HG03060 (cell line): ENCODE measurements around the gene ZNF407.

ENCODE experiments used
- ATAC-seq: cut with Tn5 transposase; IDR thresholded peaks from one replicate; pipeline ENCODE4 v1.9.1; 2021; ENCODE audit warnings: low read depth, moderate number of reproducible peaks; ENCODE audit not compliant: unreplicated experiment

Gene ZNF407

DNA sequence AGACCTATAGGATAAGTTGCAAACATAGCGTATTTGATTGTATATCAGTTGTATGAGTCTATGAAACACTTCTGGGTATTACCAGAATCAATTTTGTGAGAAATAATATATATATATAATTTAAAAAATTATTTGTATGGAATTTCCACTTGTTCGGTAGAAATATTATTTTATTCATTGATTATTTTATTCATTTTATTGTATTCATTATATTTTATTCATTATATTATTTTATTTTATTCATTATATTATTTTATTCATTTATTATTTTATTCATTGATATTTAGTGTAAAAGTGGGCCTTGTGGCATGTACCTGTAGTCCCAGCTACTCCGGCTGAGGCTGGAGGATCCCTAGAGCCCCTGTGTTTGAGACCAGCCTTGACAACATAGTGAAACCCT lies 268.9 kb downstream of the ZNF407 start:
- ATAC-seq: no peak

DNA sequence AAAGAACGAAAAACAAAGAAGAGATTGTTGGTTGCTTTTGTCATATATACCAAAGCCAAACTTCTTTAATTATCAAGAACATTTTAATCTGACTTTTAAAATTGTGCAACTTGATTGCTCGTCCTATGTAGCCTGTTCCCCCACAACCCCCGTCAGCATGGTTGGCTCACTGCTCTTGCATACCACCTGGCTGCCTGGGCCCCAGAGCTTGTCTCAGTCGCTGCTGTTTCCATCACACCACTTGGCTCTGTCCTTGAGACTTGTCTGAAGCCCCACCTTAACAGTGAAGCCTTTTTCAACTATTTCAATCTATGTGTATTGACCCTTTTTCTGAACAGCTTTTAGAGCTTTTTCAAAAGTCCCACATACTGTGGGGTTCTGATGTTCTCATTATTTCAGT lies 270.8 kb downstream of the ZNF407 start:
- ATAC-seq: no peak

DNA sequence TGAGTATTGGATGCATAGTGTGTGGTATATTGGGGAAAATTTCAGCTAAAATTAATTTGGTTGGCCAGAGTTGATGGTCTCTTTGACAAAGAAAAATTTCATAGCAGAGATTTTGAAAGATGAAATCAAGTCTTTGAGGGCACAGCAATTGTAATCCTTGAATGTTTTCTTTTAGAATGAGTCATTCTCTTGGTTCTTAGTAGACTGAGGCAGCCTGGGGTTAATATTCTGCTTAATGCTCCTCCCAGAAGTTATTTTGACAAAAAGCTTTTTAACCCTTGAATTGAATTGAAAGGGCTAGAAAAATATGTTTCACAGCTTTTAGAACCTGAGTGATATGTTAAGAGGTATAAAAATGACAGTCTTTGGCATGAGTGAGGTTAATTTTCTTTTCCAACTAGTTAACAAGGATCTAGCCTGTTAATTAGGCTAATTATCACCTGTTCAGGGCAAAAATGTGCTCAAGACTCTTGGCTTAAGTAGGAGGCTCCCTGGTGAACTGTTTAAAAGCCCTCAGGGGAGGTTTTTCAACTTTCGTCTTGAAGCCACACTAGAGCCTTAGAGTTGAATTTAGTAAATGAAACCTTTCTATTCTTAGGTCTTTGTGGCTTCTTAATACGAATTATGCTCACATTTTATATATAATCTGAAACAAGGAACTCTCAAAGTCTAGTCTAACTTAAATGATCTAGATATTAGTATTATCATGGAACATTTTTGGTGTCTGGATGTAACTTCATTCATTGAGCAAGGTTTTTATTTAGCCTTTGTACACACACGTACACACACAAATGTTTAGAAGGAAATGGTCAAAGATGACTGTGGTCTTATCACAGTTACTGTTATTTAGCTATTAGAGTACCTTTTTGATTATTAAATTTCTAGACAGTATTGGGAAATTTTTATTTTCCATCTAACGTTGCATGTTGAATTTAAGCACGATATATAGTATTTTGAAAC lies 272.5 kb downstream of the ZNF407 start:
- ATAC-seq: peak; percentile 73

DNA sequence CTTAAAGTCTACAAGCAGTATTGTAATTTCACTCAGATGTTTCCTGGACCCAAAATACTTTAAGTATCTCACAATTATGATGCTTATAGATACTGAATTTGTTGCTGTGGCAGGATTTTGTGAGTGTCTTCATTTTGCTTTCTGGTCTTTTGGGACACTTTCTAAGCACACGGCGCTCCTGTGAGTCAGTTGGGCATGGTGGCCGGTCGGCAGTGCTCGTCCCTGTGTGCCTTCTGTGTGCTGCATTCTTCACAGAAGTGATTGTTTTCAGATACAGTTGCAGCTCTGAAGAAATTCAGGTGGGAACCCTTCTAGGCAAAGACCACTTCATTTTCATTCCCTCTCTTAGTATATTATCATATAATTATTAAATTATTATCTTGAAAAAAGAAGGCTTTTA lies 273.3 kb downstream of the ZNF407 start:
- no peak for ATAC-seq

DNA sequence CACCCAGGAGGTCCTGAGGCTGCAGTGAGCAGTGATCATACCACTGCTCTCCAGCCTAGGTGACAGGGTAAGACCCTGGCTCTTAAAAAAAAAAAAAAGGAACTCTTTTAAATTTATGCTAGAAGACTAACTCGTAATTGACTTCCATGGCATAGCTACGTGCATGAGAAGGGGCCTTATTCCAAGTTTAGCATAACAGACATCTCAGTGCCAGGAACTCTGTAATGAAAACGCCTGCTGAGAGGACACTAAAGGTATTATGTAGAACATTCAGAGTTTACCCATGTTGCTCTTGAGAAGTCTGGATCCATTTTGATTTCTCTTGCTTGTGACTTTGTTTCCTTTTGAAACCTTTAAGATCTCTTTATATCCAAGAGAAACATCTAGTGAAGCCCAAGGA lies 276.0 kb downstream of the ZNF407 start:
- no peak for ATAC-seq

DNA sequence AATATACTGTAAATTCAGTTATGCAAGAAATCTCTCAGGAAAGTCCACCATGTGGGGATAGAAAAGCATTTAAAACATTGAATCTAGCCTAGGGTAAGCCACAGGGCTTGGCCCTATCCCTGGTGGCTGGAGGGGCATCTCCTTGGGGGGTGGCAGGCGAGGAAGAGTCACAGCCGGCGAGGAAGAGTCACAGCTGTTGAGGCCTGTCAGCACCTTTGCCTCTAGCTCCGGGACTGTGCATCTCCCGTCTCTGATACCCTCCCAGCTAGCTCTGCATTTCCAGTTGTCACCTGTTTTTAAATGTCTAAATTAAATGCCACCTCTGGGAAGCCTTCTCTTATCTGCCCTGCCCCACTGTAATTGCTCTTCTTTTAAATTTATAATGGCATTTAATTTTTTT lies 276.7 kb downstream of the ZNF407 start:
- ATAC-seq: no peak

DNA sequence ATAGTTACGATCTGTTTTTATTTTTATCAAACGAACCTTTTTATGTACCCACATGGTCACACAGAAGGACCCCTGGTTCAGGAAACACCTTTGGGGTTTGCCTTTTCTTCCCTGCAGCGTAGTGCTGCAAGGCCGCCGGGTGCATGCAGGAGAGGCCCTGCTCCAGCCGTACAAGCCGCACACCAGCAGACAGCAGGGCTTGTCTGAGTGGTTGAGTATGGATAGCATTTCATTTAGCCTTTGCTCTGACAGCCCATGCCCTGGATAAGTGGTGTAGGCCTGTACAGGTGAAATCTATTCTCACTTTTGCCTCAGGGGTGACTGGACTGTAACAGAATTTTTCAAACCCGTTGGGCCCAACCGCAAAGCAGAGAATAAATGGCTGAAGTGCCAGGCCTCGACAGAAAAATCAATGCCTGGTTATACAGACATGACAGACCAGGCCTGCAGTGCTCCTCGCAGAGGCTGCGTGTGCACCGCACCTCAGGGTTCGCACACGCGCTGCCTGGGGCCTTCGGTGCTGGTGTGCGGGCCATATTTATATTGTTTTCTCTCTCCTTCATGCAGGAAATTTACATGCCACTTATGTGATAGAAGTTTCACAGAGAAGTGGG lies 279.1 kb downstream of the ZNF407 start:
- no peak for ATAC-seq

DNA sequence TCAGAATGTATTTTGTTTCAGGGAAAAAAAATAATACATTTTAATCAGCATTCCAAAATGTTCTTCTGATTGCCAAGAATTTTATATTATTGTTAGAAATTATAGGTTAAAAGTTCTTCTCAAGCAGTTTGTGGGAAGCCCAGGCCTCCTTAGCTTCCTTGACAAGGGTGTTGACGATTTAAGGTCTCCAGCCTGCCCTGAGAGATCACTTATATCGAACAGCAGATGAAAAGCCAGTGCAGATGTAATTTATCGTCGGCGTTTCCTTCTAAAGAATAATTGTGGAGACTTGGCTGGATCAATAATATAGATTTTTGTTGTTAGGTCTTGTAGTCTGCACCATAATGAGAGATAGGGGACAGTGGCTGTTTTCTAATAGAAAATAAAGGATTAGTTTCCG lies 280.6 kb downstream of the ZNF407 start:
- no peak for ATAC-seq

DNA sequence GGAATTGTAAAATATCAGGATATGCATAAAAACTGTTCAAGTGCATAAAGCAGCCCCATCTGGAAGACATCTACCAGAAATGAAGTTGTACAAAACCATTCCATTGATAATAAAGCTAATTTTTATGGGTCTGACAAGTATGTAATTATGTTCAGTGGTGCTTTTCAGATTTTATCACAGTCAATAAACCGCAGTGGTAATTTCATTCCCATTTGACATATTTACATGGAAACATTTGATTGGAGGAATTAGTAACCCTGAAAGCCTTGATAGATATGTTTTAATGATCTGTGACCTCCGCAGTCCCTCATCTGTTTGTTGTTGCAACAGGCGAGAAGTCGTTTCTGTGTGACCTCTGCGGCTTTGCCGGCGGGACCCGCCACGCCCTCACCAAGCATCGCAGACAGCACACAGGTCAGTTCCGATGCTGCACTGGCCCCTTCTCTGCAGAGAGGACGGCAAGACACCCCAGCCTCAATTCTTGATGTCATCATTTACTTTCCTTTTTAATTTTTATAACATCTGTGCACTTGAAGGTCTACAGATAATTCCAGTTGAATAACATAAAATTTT lies 283.1 kb downstream of the ZNF407 start:
- no peak for ATAC-seq

DNA sequence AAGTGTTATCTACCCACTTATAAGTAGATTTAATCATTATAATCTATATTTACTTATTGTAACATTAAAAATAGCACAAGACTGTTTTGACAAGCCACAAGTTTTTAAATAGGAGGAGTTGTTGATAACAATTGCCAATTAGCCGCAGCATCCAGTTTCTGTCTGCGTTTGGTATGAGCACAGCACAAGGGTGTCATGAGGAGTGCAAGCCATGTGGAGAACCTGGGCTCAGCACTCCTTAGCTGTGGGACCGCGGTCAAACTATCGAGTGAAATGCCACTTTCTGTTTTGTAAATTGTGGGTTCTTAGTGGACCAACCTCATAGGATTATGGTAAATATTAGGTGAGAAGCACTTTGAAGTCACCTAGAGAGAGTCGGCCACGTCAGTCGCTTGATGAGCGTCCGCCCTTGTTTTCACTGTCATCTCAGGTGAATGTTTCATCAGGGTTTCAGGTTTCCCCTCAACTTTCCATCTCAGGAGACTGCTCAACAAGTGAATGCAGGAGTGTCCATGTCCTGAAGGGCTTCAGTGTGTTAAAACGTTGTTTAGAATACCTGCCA lies 294.5 kb downstream of the ZNF407 start:
- ATAC-seq: no peak

DNA sequence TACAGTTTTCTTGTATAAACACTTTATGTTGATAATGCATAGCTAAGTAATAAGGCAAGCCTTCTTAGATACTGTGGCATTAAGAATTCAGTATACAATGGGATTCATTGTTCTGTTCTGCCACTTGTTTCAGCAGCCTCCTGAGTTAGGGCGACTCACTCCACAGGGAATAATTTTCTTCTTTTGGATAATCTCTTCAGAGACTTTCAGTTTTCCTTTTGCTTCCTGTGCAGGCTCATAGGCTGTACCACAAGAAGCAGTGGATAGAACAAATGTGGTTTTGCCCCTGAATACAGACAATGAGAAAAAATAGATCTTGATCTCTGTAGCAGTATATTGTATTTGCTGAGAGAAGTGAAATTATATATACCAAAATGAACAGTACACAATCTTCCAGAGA lies 298.0 kb downstream of the ZNF407 start:
- ATAC-seq: no peak

DNA sequence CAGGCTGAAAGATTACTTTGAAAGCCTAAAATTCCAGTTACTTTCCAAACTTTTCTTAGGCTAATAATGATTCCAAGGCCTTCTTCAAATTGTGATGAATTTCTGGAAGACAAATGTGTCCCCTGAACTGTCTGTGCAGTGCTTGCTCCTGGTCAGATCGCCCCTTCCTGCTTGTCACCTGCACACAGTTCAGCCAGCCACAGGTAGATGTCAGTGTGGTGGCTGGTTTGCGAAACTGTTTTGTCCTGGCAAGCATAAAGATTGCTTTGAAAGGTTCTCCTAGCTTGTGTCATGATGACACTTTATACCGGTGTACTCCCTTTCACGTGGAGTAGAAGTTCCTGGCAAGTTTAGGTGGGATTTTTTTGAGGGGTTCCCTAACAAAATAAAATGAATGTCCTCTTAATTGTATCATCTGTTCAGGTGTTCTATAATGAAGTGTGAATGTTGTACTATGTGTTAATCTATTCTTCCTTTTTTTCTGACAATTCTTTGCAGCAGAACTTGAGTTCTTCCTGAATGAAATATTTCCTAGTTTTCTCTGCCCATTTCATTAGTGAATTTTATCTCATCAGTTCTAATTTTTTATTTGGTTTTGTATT lies 298.8 kb downstream of the ZNF407 start:
- no peak for ATAC-seq

DNA sequence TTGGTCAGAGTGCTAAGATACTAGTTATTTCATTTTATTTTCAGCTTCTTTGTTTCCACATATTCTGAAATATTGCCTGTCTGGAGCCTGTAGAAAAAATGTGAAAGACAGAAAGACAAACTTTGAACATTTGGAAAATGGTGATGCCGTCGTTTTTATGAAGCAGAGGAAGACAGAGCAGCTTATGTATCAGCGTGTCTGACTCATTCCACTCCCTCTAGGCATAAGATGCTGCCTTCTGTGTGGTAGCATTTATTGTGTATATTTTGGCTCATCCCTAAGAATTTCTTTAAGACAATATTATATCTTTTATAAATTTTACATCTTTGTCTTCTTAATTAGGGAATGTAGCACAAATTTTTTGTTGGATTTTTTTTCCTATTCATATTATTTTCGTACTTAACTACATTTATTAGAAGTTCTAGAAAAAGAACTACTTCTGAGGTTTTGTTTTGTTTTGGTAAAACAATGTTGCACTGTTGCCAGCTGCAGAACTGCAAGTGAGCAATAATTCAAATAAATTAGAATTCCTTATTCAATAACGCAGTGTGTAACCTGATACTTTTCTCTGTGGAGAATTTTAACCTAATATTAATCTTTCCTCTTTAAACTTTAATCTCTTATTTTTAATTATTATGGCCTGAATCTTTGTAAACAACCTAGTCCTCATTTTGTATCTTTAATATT lies 300.4 kb downstream of the ZNF407 start:
- no peak for ATAC-seq

DNA sequence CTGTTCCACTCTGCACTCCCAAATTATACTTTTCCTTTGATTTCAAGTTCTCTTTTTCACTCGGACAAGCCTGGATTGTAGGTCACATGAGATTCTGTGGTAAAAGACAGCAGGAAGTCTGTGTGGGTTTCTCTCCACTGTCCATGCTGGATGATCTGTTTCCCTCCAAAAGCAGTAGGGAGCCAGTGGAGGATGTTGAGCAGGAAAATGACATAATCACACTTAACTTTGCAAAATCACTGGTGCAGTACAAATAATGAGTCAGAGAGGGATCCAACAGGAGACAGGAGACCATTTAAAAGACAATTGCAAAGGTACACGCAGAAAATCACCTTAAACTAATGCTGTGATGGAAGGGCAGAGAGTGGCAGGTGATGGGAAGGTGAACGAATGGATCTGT lies 301.3 kb downstream of the ZNF407 start:
- ATAC-seq: no peak

DNA sequence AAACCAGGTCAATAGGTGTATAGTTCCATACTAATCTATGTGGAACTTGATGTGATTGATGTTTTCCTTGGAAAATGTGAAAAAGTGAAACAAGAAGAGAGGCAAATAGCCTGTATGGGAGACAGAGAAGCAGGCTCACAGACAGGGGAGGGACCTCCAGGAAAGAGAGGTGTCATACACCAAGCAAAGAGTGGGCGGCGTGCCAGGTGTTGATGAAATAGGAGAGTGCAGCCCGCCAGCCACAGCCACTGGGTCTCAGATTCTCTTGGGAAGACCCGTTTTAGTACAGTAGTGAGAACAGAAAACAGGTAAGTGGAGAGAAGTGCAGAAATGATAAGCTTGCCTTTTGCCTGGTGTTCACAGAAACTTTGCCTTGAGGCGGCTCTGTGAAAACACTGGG lies 301.9 kb downstream of the ZNF407 start:
- ATAC-seq: no peak

DNA sequence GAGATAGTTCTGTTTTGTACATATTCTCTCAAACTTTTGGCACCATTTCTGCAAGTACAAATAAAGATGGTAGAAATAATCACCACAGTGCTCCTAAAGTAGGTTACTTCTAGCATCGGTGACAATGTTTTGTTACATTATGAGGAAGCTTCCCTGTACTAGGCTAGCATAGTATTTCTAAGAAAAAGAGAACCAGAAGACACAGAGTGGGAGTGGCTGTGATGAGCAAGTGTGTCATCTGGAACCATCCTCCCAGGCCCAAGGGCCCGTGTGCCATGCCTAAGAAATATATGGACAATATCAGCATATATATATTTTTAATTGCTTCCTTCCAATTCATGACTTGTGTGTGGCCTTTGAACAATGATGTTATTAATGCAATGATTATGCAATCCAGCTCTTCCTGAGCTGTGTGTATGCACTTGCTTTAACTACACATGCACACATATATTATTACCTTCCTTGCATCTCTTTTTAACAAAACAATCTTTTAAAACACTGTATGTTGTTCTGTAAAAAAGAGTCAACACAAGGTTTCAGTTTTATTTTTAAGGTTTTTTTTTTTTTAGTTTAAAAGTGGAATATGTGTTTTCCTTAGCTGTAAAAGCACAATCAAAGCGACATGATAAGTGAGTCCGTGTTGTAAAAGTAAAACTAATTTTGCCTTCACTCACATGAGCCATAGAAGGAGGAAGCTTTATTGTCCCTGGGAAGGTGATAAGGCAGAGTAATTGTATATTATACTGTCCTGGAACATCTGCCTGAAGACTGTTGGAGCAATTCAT lies 303.9 kb downstream of the ZNF407 start:
- ATAC-seq: no peak

DNA sequence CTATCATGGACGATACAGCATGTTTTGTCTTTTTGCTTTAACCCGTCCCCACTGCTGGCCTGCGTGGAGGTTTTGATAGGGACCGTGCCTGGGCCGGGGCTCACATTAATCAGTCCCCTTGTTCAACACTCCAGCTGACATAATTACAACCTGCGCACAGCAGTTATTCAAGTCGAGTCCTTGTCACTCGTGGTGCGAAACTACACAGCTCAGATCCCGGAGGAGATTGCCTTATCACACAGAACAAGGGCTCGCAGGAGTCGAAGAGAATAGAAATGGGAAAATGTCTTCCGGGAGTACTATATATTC lies 304.4 kb downstream of the ZNF407 start:
- ATAC-seq: no peak

DNA sequence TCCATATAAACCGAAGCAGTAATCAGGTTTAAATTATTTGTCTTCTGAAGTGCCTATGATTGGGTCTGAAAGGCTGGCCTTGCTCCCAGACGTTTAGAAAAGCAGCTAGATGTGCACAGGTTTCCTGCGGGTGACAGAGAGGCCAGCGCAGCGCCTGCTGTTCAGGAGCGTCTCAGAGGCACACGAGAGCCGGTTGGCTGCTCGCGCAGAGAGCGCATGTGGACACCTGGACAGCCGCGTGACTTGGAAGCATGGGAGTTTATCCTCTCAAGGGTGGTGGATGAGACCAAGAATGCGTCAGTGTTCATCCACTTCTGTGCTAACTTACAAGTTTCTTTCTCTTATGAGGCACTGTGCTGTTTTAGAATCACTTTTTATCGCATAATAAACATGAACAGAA lies 307.6 kb downstream of the ZNF407 start:
- ATAC-seq: no peak

DNA sequence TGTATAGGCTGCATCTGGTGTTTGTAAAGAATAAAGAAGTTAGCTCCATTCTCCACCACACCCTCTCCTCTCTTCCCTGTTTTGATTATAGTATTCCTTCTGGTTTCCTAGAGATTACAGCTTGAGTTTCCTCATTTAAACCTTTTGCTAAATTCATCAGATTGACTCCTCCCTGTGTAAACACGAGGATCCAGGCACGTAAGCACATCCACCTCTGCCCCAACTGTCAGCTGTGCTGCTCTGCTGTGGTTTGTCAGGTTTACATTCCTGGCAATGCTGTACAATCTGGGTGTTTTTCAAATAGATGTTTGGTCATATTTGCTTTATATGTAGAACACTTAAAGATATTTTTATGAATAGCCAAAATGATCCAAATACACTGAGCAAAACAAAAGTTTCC lies 308.5 kb downstream of the ZNF407 start:
- no peak for ATAC-seq

DNA sequence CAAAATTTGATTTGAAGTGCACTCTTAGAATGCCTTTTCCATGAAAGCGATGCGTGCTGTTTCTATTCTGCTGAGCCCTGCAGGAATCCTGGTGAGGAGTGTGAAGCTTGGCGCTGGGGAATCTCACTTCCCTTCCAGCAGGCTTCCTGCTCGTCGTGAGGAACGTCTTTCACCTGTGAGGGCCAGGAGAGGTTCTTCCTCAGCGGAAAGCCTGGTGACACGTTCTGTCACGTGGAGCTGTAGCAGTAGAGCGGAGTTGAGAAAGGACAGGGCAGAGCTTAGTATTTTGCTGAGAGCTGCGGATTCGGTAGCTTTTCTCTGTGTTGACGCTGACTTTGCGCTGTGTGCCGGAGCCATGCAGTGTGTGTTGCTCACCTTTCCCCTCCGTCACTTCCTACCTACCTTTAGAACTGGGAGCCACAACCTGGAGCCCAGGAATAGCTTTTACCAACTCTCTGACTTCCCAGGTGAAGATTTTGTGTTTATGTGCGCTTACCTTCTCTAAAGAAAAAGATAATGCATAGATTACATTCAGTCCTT lies 316.5 kb downstream of the ZNF407 start:
- ATAC-seq: no peak
